HL-60/S4 treated with phorbol 12-myristate 13-acetate at 8.2 ng/mL for 4 days and 3 days (cell line): ENCODE measurements around the gene CCDC78.
"Not testable (repeated sequence)": the region's sequence is repeated elsewhere in the genome, so short reads cannot be mapped to it uniquely, and the experiment has no call there.

Experiments used
- in situ Hi-C: fragments of 300-500 bp; cut with MboI; formaldehyde crosslinking; loops from 2 replicates; pipeline ENCODE4 v1.15.0; 2022; ENCODE audit warnings: low sequenced_read_pairs

CCDC78 gene

DNA sequence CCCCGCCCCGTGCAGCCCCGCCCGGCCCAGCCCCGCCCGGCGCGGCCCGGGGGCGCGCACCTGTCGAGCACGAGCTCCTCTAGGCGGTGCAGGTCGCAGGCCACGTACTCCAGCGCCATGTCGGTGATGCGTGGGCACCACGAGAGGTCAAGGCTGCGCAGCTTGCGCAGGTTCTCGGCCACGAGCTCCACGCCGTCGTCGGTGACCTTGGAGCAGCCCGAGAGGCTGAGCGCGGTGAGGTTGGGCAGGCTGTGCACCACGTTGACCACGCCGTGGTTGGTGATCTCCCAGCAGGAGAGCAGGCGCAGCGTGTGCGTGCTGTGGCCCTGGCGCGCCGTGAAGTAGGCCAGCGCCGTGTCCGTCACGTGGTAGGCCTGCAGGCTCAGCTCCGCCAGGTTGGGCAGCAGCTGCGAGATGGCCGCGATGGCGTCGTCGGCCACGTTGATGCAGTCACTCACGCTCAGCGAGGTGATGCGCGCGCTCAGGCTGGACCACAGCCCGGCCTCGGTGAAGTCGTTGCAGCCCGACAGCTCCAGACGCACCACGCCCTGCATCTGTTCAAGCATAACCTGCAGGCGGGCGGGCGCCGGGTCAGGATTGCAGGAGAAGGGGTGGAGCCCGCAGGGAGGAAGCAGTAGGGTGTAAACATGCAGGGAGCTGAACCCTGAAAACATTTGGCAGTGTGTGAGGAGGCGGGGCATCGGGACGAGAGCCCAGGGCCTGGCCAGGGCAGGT lies 30.7 kb downstream of the CCDC78 start:
- in situ Hi-C loops = no loop called here

- in situ Hi-C loops = no loop called here
Observed at GRCh38 chr16:694863-695354, 31.3 kb downstream of the CCDC78 start.

DNA sequence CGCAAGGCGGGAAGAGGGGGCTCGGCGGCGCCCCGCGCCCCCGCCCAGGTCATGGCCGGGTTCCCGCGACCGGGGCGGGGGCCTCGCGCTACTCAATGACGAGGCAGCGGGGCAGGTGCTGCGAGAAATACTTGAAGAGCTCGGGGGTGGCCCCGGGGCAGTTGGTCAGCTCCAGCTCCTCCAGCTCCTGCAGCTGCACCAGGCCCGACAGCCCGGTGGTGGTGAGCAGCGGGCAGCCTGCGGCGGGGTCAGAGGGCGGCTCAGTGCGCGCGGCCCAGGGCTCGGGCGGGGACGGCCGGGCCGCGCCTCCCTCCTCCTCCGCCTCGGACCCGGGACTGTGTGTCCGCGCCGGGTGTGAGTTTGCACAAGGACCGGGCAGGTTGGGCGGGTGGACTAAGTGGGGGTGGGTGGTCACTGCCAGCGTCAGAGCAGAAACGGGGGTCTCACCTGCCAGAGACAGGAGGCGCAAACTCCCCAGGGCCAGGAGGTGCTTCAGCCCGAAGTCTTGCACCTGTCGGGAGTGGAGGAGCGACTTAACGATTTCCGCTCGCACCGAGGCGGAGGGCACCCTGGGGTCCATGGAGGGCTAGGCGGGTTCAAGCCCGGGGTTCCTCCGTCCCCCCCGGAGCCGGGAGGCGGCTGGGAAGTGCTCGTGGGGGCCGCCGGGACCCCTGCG lies 31.9 kb downstream of the CCDC78 start:
- in situ Hi-C loops = no loop called here

GRCh38 chr16:693766-694165 lies 32.5 kb downstream of the CCDC78 start:
- in situ Hi-C loops = no loop called here

DNA sequence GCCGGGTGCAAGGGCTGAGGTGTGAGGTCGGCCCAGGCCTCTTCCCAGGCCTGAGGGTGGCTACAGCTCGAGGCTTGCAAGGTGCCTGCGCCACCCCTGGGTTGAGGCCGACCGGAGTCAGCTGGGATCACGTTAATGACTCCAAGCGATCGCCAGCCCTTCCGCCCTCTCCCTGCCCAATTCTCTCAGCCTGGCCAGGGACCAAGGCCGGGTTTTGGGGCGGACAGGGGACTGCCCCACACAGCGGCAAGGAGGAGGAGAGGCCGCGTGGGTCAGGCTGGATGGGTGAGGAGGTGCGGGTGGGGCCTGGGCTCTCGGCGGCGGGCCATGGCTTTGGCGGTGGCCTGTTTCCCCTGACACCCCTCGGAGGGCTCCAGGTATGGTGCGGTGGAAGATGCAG lies 32.9 kb downstream of the CCDC78 start:
- in situ Hi-C loops = no loop called here

DNA sequence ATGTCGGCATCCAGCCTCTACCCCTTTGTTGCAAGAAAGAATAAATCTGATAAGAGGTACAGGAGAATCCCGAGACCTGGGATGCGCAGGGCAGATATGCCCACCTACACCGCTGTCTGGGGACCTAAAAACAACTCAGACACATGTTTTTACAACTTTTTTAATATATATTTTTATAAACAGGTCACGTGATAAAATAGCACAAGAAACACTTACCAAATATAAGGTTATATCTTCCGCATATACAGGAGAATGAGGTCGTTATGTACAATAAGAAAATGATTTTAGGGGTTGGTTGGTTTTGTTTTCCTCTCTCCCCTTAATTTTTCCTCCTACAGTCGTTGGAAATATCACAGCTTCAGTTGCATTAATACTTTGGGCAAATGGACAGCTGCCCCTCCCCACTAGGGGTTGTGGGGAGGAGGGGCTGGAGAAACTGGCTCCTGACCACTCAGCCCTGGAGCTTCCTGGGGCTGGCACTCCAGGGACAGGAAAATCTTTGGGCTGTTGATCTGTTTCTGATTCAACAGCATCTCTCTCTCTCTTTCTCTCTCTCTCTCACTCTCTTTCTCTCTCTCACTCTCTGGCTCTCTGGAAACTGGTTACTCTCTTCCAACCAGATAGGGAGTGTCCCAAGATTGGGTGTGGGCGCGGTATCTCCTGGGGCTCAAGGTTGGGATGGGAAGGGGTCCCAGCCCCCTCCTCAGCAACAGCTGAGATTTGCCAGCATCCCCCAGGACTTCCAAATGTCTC lies 33.7 kb downstream of the CCDC78 start:
- in situ Hi-C loops = no loop called here

GRCh38 chr16:691242-691641 lies 35.0 kb downstream of the CCDC78 start:
- in situ Hi-C loops = not testable (repeated sequence)

GRCh38 chr16:689175-689897 lies 36.9 kb downstream of the CCDC78 start:
- in situ Hi-C loops = loop anchor here (10.0 kb wide), 1 partner anchor 95 kb away; the partner anchor contains the start of genes CHTF18 and RPUSD1

DNA sequence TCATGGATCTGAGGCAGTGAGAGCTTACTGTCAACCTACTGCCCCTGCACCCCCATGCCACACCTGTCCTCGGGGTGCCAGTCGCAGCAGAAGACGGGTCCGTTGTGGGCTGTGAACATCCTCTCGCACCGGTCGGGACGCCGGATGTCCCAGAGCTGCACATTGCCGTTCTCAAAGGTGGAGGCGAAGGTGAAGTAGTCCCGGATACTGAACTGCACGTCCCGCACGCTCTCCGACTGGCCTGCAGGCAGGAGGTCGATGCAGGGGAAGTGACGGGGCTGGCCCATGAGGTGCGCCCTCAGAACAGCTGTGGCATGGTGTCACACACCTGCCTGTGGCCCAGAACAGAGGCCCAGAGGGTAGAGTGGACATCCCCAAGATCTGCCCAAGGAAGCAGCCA lies 38.7 kb downstream of the CCDC78 start:
- in situ Hi-C loops = loop anchor here (10.0 kb wide), 1 partner anchor 97 kb away; the partner anchor contains the start of genes CHTF18 and RPUSD1

GRCh38 chr16:686459-687260 lies 39.6 kb downstream of the CCDC78 start:
- in situ Hi-C loops = loop anchor here (10.0 kb wide), 1 partner anchor 98 kb away; the partner anchor contains the start of genes CHTF18 and RPUSD1

- in situ Hi-C loops = loop anchor here (10.0 kb wide), 1 partner anchor 99 kb away; the partner anchor contains the start of genes CHTF18 and RPUSD1
Observed at GRCh38 chr16:685967-686366, 40.3 kb downstream of the CCDC78 start.

DNA sequence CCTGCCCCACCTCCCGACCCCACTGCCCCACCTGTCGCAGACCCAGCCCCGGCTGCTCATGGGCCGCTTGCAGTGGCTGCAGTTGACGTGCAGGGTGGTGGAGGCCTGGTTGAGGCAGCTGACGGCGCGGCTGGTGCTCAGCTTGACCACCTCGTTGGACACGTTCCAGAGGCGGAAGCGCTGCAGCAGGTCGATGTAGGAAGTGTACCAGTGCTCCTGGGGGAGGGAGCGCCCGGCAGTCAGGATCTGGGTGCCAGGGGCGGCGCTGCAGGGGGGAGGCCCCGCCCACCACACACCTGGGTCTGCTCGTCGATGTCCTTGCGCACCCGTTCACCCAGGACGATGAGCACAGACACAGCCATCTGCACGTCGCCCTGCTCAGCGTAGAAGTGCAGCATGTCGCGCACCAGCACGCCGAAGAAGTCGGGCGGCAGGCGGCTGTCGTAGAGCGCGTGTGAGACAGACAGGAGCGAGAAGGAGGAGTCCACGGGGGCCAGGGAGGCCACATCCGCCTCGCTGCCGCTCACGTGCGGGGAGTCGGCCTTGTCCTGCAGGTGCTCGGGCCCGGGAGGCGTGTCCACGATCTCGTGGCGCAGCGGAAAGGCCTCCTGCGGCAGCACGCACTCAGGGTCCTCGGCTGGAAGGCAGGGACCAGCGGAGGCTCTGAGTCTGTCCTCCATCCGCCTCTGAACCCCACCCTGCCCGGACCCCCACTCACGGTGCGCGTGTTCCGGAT lies 41.1 kb downstream of the CCDC78 start:
- in situ Hi-C loops = loop anchor here (10.0 kb wide), 1 partner anchor 100 kb away; the partner anchor contains the start of genes CHTF18 and RPUSD1

GRCh38 chr16:684071-684794 lies 42.0 kb downstream of the CCDC78 start, which contains the start of gene JMJD8:
JMJD8 (minus strand) TSS chr16:684334; CDS start chr16:684319, 15 bp downstream.
- in situ Hi-C loops = loop anchor here (10.0 kb wide), 1 partner anchor 101 kb away; the partner anchor contains the start of genes CHTF18 and RPUSD1

GRCh38 chr16:683396-684070 lies 42.7 kb downstream of the CCDC78 start:
- in situ Hi-C loops = loop anchor here (10.0 kb wide), 1 partner anchor 101 kb away; the partner anchor contains the start of genes CHTF18 and RPUSD1

- in situ Hi-C loops = loop anchor here (10.0 kb wide), 1 partner anchor 102 kb away; the partner anchor contains the start of genes CHTF18 and RPUSD1
Observed at GRCh38 chr16:682493-683395, 43.5 kb downstream of the CCDC78 start.

DNA sequence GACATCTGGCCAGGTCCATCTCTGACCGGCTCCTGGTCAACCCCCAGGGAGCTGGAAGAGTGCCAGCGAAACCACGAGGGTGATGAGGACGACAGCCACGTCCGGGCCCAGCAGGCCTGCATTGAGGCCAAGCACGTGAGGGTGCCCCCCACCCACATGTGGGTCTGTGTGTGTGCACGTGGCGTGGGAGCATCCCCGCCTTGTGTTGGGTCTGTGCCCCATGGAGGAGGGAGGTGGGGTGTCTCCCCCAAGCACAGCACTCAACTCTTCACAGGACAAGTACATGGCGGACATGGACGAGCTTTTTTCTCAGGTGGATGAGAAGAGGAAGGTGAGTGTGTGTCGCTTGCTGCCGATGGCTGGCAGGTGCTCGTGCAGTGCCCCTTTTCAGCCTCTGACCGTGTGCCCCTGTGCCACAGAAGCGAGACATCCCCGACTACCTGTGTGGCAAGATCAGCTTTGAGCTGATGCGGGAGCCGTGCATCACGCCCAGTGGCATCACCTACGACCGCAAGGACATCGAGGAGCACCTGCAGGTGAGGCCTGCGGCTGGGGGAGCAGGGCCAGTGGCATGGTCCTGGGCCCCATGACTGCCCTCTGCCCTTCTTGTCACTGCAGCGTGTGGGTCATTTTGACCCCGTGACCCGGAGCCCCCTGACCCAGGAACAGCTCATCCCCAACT lies 44.4 kb downstream of the CCDC78 start:
- in situ Hi-C loops = loop anchor here (10.0 kb wide), 1 partner anchor 103 kb away; the partner anchor contains the start of genes CHTF18 and RPUSD1
